ENCODE results near the gene SLIT3.

The SLIT3 gene

DNA sequence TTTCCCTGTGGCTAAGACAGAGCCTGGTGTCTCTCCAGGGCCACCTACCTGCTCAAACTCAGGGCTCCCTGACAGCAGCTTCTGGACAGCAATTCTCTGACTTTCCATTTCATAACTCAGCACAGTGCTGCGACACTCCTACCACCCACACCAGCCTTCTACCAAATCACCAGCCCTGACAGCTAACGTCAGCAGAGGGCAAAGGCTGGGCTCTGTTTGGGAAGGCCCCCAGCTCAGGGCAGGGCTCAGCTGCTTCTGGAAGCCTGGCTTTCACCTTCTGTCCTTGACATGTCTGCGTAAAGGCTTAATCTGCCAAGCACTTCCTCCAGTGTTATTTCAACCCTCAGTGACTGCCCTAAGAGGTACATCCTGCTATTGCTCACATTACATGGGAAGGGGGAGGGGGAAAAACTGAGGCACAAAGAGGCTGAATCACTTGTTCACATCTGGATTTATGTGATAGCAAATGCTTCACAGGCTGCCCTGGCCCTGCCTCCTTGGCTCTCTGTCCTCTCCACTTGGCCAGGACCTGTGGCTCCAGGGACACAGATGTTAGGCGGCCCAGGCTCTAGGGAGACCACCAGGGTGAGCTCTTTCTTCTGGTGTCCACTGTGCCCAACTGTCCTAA lies 619.3 kb downstream of the SLIT3 start:
- DNase-seq = no peak

- DNase-seq = no peak
These were observed 620.5 kb downstream of the SLIT3 start for GRCh38 chr5:168680395-168680794.

GRCh38 chr5:168679515-168679920 lies 621.4 kb downstream of the SLIT3 start:
- DNase-seq = peak; percentile 21 to 78

DNA sequence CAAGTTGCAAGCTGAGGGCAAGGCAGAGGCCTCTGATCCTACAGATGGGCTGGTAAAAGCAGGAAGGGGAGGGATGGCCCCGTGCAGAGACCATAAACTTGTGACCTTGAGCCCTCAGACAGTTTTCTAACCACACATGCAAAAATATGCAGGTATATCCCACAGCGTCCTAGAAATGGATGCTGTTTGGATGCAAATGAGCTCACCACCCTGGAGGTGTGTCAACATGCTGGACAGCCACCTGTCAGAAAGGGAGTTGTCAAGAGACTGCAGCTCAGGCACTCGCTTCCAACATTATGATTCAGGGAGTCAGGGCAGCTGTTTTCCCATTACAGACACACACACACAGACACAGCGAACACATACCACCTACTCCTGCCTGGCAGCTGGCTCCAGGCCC lies 624.4 kb downstream of the SLIT3 start:
- peak; percentile 95 to 96 for DNase-seq

DNA sequence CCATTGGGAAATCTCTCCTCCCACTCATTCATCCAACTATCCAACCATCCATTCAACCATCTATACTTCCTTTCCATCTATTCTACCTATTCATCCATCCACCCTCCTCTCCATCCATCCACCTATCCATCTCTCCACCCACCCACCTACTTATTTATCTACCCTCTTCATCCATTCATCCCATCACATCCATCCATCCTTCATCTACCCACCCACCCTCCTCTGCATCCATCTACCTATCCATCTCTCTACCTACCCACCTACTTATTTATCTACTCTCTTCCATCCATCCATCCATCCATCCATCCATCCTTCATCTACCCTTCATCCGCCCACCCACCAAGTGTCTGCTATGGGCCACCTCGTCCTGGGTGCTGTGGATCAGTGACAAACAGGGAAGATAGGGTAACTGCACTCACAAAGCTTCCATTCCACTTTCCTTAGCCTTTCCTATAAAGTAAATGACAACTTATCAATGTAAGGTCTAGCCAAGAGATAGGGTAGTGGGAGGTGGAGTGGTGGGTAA lies 625.0 kb downstream of the SLIT3 start:
- no peak for DNase-seq

GRCh38 chr5:168674893-168675482 lies 626.0 kb downstream of the SLIT3 start:
- no peak for DNase-seq

DNA sequence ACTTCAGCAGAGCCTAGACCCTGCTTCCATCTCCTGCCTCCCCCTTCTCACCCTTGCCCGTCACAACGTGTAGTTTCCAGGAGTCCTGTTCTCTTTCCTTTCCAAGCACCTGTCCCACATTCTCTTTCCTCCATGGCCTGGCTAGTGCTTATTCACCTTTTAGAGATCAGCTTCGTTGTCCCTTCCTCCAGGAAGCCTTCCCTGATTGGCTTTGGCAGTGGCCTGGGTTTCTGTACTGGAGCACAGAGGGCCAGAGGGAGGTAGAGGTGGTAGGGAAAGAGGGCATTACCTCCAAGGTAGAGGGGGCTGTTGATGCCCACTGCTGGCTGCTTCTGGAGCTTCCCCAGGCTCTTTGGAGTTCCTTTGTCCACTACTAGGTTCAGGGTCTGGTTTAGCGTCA lies 628.1 kb downstream of the SLIT3 start:
- DNase-seq = no peak

DNA sequence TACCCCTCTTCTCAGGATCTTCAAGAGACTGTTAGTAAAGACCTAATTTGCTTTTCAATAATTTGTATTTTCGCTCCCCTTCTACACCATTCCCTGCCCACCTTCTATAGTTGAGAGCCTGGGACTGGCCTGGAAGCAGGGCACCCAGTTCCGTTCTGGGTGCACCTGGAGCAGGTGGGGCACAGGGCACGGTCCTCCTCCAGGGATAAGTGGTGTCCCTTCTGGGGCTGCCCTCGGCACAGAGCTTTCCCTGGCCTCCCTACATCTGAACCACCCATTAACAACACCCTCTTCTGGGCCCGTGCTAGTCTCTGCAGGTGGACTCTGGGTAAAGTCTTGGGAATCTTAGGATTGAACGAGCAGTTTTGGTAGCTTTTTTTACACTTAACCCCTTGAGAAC lies 628.9 kb downstream of the SLIT3 start:
- DNase-seq = no peak

DNA sequence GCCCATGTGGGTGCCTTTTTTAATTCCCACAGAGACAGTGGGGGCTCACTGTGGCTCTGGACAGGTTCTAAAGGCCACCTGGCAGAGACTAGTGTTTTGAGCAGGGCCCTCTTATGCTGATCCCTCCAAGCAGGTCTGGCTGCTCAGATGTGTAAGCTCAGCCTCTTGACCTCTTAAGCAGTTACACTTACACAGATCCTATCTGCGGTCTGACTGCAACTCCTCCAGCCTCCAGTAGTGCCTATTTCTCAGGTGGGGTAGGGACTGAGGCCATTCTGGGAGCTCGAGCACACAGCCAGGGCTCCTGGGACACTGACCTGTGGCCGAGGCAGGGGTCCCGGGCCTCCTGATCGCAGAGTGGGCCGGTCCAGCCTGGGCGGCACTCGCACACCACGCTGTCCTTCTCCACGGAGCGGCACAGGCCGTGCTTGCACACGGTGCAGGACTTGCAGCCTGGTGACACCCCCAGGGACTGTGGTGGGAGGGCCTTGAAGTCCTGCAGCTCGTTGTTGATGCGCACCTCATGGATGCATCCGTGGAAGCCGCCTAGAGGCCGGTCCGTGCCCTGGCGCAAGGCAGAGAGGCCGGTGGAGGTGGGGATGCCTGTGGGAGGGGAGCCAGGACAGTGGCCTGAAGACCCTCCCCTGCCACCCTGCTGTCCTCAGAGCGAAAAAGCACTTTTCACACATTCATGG lies 629.9 kb downstream of the SLIT3 start:
- DNase-seq = no peak

- DNase-seq = no peak
These were observed 631.1 kb downstream of the SLIT3 start for GRCh38 chr5:168669668-168670378.

- no peak for DNase-seq
These were observed 631.8 kb downstream of the SLIT3 start for GRCh38 chr5:168669156-168669555.

DNA sequence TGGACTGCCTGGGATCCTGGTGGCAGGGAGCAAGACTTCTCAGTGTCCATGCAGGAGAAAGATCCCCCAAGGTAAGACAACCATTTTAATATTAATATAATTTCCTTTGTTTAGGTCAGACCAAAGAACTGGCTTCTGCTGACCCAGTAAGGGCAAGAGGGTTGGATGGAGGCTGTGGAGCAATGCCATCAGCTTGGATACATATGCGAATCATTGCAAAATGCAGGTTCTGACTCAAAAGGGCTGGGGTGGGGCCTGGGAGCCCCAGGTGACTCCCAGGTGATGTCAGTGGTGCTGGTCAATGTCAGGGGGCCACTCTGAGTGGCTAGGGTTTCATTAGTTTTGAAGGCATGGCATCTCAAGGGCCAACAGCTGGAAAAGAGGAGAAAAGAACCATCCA lies 632.9 kb downstream of the SLIT3 start:
- no peak for DNase-seq

DNA sequence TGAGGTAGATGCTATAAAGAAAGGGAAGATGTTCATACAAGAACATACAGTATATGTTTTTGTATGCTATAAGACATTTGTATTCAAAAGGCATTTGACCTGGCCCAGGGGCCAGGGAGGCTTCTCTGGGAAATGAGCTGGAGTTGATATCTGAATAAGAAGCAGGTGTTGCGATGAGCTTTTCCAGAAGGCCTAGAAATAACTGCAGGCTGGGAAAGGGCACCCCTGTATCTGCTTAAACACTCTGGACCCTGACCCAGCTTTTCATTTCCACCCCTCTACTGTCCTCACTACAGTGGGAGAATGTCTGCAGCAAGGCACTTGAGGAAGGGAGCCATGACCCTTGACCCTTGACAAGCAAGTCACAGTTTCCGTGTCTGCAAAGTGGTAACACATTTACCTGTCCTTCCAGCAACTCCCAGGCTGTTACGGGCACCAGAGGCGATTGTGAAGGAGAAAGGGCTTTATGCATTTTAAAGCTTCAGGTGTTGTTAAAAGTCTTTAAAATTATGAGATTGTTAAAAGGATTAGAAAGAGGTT lies 633.6 kb downstream of the SLIT3 start:
- DNase-seq = no peak

DNA sequence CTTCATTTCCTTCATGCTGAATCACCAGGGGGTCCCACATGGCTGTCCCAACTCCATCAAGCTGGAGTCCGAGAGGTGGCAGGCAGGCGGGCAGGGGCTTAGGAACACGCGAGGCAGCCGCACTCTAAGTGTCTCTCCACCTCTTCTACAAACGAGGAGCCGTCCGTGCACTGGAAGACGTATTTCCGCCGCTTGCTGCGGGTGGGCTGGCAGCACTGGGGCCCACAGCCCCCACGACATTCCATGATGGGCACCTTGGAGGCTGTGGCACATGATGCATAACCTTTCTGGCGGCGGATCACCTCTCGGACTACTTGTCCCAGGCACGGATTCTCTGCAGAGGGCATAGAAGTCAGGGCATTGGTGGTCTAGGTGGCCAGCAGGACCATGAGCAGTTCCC lies 634.6 kb downstream of the SLIT3 start:
- DNase-seq = no peak

DNA sequence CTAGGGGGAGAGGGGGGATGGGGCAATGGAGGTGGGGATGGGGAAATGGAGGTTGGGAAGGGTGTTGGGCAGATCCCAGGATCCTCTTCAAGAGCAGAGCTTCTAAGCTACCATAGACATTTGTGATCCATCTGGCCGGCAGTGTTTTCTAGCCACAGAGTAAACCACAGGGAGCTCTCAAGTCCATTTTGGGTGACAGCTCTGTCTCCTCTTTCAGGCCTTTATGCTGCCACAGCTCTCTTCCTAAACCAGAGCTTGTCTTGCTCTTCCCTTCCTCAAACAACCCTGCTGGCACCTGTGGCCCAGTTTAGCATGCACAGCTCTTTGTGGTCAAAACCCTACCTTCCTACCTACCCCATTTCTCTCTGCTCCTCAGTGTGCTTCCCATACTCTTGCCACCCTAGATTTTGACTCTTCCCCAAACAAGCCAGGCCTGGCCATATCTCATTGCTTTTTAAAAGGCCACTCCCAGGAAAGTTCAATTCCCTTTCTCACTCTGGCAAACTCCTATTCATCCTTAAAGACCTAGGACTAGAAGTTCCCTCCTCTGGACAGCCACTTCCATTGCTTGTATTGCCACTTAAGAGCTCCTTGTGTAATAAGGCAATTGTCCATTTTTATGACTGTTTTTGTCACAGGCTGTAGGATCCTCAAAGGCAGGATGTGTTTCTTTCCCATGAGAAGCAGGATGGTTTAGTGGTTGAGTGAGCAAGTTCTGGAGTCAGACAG lies 637.5 kb downstream of the SLIT3 start:
- no peak for DNase-seq

DNA sequence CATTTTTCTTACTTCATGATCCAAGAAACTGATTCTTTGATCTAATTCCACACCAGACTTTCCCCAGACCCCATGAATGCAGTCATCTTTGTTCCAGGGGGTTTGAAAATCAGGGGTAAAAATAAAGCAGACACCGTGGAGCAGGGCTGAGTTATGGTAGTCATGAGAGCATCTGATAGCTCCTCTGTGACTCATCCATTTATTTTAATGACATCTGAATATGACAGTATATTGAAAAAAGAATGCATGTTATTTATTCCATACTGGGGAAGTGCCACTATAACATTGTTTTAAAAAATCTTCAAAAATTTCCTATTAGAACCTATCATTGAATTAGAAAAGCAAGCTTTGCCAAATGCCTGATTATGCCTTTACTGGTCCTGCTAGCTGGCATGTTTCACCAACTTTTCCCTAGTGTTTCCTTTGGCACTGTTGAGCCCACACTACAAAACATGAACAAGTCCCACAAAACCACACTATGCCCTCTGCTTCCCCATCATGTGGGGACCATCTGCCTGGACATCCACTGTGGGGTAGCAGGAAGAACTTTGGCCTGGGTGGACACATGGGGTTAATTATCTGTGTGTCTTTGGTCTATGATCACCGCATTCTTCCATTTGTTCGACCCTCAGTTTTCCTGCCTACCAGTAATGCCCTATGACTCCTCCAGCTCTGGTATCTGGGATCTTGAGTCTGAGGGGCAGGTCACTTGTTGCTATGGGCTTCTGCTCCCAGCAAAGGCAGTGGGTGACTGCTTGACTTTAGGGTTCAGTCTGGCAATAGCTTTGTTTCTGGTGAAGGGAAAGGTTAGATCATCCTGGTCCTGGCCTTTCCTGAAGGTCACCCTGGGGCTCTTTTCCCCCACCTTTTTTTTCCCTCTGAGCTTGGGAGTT lies 639.1 kb downstream of the SLIT3 start:
- DNase-seq = no peak

DNA sequence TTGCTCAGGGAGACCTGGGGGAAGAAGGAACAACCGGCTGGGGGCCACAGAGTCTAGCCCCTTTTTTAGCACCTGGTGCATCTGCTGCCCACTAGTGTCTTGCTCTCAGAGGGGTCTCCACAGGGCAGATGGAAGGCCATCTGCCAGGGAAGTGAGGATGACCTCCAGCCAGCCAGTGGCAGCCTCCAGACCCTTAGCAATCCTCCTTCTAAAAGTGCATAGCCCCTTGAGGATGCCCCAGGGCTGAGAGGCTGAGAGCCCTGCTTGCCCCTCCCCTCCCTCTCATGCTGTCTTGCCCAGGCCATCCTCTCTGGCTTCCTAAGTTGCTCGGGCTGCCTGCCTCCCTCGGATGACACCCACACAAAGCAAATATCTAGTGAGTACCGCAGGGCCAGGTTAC lies 640.2 kb downstream of the SLIT3 start:
- DNase-seq = no peak

DNA sequence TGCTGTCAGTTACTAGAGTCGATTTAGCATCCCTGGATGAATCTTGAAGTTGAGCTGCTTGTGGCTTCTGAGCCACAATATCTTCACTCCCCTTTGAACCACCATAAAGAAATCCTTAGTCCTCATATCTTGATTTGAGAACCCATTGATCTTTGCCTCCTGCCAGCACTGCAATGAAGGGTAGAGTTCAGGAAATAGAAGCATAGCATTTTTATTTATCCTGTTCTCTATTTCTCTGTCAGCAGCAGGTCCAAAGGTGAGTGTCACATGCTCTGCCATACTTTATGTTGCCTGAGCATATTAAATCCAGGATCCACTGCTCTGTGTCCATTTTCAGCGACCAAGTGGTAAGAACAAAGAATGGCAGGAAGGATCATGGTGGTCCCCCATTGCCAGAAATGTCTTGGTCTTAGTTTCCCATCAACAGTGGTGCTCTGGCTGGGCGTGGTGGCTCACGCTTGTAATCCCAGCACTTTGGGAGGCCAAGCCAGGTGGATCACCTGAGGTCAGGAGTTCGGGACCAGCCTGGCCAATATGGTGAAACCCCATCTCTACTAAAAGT lies 641.6 kb downstream of the SLIT3 start:
- no peak for DNase-seq

GRCh38 chr5:168658394-168658793 lies 642.5 kb downstream of the SLIT3 start:
- peak in 1 of 2 experiments; percentile 11 for DNase-seq

DNA sequence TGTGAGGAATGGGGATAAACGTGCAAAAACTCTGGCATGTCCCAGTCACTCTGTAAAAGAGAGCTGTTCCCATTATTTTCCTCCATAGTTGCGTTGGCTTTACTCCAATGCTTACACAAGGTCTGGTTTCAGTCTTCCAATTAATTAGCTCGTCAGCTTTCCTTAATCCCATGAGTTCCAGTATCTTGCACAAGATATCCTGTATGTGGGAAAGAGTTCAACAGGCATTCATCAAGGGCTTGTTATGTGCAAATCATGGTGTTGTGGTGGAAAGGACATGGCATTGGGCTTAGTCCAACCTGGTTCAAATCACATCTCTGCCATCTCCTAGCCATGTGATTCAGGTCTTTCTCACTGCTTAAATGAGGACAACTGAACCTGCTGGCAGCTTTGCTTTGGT lies 644.3 kb downstream of the SLIT3 start:
- DNase-seq = no peak

DNA sequence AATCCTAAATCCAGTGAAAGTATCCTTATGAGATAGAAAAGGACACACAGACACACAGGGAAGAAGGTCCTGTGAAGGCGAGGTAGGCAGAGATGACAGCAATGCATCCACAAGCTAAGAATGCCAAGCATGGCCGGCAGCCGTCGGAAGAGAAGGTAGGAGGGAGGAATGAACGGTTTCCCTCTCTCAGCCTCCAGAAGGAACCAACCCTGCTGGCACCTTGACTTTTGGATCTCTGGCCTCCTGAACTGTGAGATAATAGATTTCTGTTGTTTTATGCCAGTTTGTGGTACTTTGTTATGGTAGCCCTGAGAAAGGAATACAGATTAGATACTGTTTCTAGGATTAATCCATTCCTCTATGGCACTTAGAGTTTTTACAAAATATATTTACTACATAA lies 645.6 kb downstream of the SLIT3 start:
- DNase-seq = no peak
